Effector CD4-positive, alpha-beta T cell (primary cell): Measurements from ENCODE around the gene TRIM32.

ENCODE experiments used
- DNase-seq: peaks from one replicate; pipeline ENCODE4 v3.0.0-alpha.2; 2020

TRIM32 gene

GRCh38 chr9:116706310-116707290, 19.5 kb downstream of the TRIM32 start:
- no peak for DNase-seq

- DNase-seq = no peak
Measured at GRCh38 chr9:116712781-116713180, 25.7 kb downstream of the TRIM32 start.

- no peak for DNase-seq
Measured at GRCh38 chr9:116713271-116713670, 26.2 kb downstream of the TRIM32 start.

- no peak for DNase-seq
Measured at GRCh38 chr9:116715751-116716150, 28.6 kb downstream of the TRIM32 start.

GRCh38 chr9:116716438-116716837, 29.3 kb downstream of the TRIM32 start:
- no peak for DNase-seq

- DNase-seq = no peak
Measured at GRCh38 chr9:116717150-116717549, 30.0 kb downstream of the TRIM32 start.

GRCh38 chr9:116718111-116718510, 31.0 kb downstream of the TRIM32 start:
- DNase-seq = no peak

- no peak for DNase-seq
Measured at GRCh38 chr9:116720111-116720510, 33.0 kb downstream of the TRIM32 start.

- no peak for DNase-seq
Measured at GRCh38 chr9:116721411-116721810, 34.3 kb downstream of the TRIM32 start.

- no peak for DNase-seq
Measured at GRCh38 chr9:116721944-116722343, 34.8 kb downstream of the TRIM32 start.

GRCh38 chr9:116724123-116724522, 37.0 kb downstream of the TRIM32 start:
- no peak for DNase-seq

GRCh38 chr9:116726602-116727001, 39.5 kb downstream of the TRIM32 start:
- no peak for DNase-seq

- no peak for DNase-seq
Measured at GRCh38 chr9:116733010-116733641, 46.0 kb downstream of the TRIM32 start.

GRCh38 chr9:116736399-116737151, 49.5 kb downstream of the TRIM32 start:
- DNase-seq = no peak

- peak; percentile 15 for DNase-seq
Measured at GRCh38 chr9:116737152-116737546, 50.0 kb downstream of the TRIM32 start.

- no peak for DNase-seq
Measured at GRCh38 chr9:116741086-116741740, 54.1 kb downstream of the TRIM32 start.

- no peak for DNase-seq
Measured at GRCh38 chr9:116741742-116742141, 54.6 kb downstream of the TRIM32 start.

- DNase-seq = no peak
Measured at GRCh38 chr9:116749176-116749575, 62.1 kb downstream of the TRIM32 start.

GRCh38 chr9:116749772-116750171, 62.7 kb downstream of the TRIM32 start:
- DNase-seq = no peak

- DNase-seq = no peak
Measured at GRCh38 chr9:116750510-116750909, 63.4 kb downstream of the TRIM32 start.
